ENCODE results near the gene BMP8B.

BMP8B gene

GRCh38 chr1:39788758-39789570, at the start of gene BMP8B:
Gene BMP8B (minus strand): TSS chr1:39788865. CDS start chr1:39788485, 380 bp downstream.
- no peak for TF ChIP-seq MAX (IDR thresholded peaks at IDR 0.05; ENCODE audit: low read depth, low read length)
- TF ChIP-seq POLR2A (IDR thresholded peaks at IDR 0.05; ENCODE audit: extremely low read depth, insufficient read length): peak; percentile 20
- DNase-seq (ENCODE audit: low read depth): peak; percentile 81
- H3K4me3 ChIP-seq (ENCODE audit: low read depth, low read length): peak within 1 kb of the TSS; percentile 48

- TF ChIP-seq CTCF (IDR thresholded peaks at IDR 0.05; ENCODE audit: low read depth, low read length): no peak
- TF ChIP-seq MAX (IDR thresholded peaks at IDR 0.05; ENCODE audit: low read depth, low read length): no peak
- TF ChIP-seq POLR2A (IDR thresholded peaks at IDR 0.05; ENCODE audit: extremely low read depth, insufficient read length): no peak
- TF ChIP-seq MYC (IDR thresholded peaks at IDR 0.05; ENCODE audit: low read depth, low read length): no peak
- no peak for DNase-seq (ENCODE audit: low read depth)
These were observed 48.0 kb upstream of the BMP8B start for GRCh38 chr1:39836595-39837110.

GRCh38 chr1:39835935-39836594, 47.4 kb upstream of the BMP8B start:
- DNase-seq (ENCODE audit: low read depth): no peak
- H3K4me3 ChIP-seq (ENCODE audit: low read depth, low read length): no peak overlapping the region

More at GRCh38 chr1:39836595-39837110, 48.0 kb upstream of the BMP8B start:
- H3K4me3 ChIP-seq (ENCODE audit: low read depth, low read length): no peak overlapping the region

GRCh38 chr1:39835110-39835509, 46.4 kb upstream of the BMP8B start:
- TF ChIP-seq MAX (IDR thresholded peaks at IDR 0.05; ENCODE audit: low read depth, low read length): no peak
- no peak for TF ChIP-seq CTCF (IDR thresholded peaks at IDR 0.05; ENCODE audit: low read depth, low read length)
- TF ChIP-seq MYC (IDR thresholded peaks at IDR 0.05; ENCODE audit: low read depth, low read length): no peak
- no peak for TF ChIP-seq POLR2A (IDR thresholded peaks at IDR 0.05; ENCODE audit: extremely low read depth, insufficient read length)
- H3K4me3 ChIP-seq (ENCODE audit: low read depth, low read length): no peak overlapping the region
- DNase-seq (ENCODE audit: low read depth): no peak

More at GRCh38 chr1:39835935-39836594, 47.4 kb upstream of the BMP8B start:
- no peak for TF ChIP-seq MYC (IDR thresholded peaks at IDR 0.05; ENCODE audit: low read depth, low read length)
- no peak for TF ChIP-seq MAX (IDR thresholded peaks at IDR 0.05; ENCODE audit: low read depth, low read length)
- no peak for TF ChIP-seq POLR2A (IDR thresholded peaks at IDR 0.05; ENCODE audit: extremely low read depth, insufficient read length)
- TF ChIP-seq CTCF (IDR thresholded peaks at IDR 0.05; ENCODE audit: low read depth, low read length): no peak

- DNase-seq (ENCODE audit: low read depth): no peak
- TF ChIP-seq MAX (IDR thresholded peaks at IDR 0.05; ENCODE audit: low read depth, low read length) (no peak), POLR2A (IDR thresholded peaks at IDR 0.05; ENCODE audit: extremely low read depth, insufficient read length) (no peak), CTCF (IDR thresholded peaks at IDR 0.05; ENCODE audit: low read depth, low read length) (no peak), MYC (IDR thresholded peaks at IDR 0.05; ENCODE audit: low read depth, low read length) (no peak)
- H3K4me3 ChIP-seq (ENCODE audit: low read depth, low read length): no peak overlapping the region
These were observed 45.1 kb upstream of the BMP8B start for GRCh38 chr1:39833621-39834385.
